ENCODE data around the gene SMARCC2. TPM values are rescaled to one million over a fixed set of nuclear protein-coding genes. Genes with fewer than 3 reads are reported as not detected.

SMARCC2 gene
- total RNA-seq, 1 experiment from 2014 or later = 99.7 TPM

- no peak overlapping the region for H3K27ac ChIP-seq (ENCODE audit: low read depth, low read length)
- POLR2A ChIA-PET = no interaction called here
- intact Hi-C loops (cut with micrococcal nuclease) = no loop called here
Measured at GRCh38 chr12:56231184-56231582, 41.9 kb upstream of the SMARCC2 start.

More at GRCh38 chr12:56231184-56231582, 41.9 kb upstream of the SMARCC2 start:
- TF ChIP-seq YY1 (IDR thresholded peaks at IDR 0.05; ENCODE audit: extremely low read depth, insufficient replicate concordance, low read depth, low read length) = no peak
- TF ChIP-seq, protein P1, sequence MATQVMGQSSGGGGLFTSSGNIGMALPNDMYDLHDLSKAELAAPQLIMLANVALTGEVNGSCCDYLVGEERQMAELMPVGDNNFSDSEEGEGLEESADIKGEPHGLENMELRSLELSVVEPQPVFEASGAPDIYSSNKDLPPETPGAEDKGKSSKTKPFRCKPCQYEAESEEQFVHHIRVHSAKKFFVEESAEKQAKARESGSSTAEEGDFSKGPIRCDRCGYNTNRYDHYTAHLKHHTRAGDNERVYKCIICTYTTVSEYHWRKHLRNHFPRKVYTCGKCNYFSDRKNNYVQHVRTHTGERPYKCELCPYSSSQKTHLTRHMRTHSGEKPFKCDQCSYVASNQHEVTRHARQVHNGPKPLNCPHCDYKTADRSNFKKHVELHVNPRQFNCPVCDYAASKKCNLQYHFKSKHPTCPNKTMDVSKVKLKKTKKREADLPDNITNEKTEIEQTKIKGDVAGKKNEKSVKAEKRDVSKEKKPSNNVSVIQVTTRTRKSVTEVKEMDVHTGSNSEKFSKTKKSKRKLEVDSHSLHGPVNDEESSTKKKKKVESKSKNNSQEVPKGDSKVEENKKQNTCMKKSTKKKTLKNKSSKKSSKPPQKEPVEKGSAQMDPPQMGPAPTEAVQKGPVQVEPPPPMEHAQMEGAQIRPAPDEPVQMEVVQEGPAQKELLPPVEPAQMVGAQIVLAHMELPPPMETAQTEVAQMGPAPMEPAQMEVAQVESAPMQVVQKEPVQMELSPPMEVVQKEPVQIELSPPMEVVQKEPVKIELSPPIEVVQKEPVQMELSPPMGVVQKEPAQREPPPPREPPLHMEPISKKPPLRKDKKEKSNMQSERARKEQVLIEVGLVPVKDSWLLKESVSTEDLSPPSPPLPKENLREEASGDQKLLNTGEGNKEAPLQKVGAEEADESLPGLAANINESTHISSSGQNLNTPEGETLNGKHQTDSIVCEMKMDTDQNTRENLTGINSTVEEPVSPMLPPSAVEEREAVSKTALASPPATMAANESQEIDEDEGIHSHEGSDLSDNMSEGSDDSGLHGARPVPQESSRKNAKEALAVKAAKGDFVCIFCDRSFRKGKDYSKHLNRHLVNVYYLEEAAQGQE (IDR thresholded peaks at IDR 0.05; ENCODE audit: low read depth) = no peak
- TF ChIP-seq JUND (IDR thresholded peaks at IDR 0.05) = no peak
- no peak for TF ChIP-seq EZH2 (IDR thresholded peaks at IDR 0.05)
- TF ChIP-seq ZFX (IDR thresholded peaks at IDR 0.05) = no peak
- TF ChIP-seq SRF (IDR thresholded peaks at IDR 0.05; ENCODE audit: low read depth) = no peak
- TF ChIP-seq FOSL1 (IDR thresholded peaks at IDR 0.05; ENCODE audit: low read depth) = no peak
- no peak for TF ChIP-seq RAD21 (IDR thresholded peaks at IDR 0.05; ENCODE audit: low read depth)
- TF ChIP-seq TCF7L2 (IDR thresholded peaks at IDR 0.05; ENCODE audit: borderline replicate concordance, extremely low read depth, insufficient read depth, insufficient read length) = no peak
- TF ChIP-seq EGR1 (IDR thresholded peaks at IDR 0.05; ENCODE audit: low read depth) = no peak
- TF ChIP-seq, protein P2, sequence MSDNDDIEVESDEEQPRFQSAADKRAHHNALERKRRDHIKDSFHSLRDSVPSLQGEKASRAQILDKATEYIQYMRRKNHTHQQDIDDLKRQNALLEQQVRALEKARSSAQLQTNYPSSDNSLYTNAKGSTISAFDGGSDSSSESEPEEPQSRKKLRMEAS (IDR thresholded peaks at IDR 0.05) = no peak
- no peak for TF ChIP-seq SP1 (IDR thresholded peaks at IDR 0.05; ENCODE audit: low read depth)
- no peak for TF ChIP-seq POLR2A (IDR thresholded peaks at IDR 0.05; ENCODE audit: borderline replicate concordance, extremely low read depth, insufficient read depth, insufficient read length)
- BruUV-seq (replicated peaks) = no TSS peak
- peaks cover 0 to 6% of the 10 kb centered on the region in 2 experiments; a peak in 1 of 4 replicates for H3K4me1 ChIP-seq (ENCODE audit: control insufficient read depth in 1 of 2, insufficient read depth in 2 of 2, low read length in 2 of 2)
- DNase-seq (ENCODE audit: low read depth, low spot score) (no peak), ATAC-seq (no peak)
- no peak overlapping the region for H2AFZ ChIP-seq (ENCODE audit: low read depth, low read length, poor library complexity, severe bottlenecking)
- no peaks in the 10 kb centered on the region for H4K20me1 ChIP-seq (ENCODE audit: insufficient read depth)
- ChIA-PET RAD21 (ENCODE audit: low non-redundant PET in 1 of 2, low total read pairs in 2 of 2, uncharacterized antibody in 2 of 2, unreplicated experiment in 2 of 2) (no interaction called here), CTCF (no interaction called here)
- H3K9ac ChIP-seq (ENCODE audit: low read length) = no peak overlapping the region
- no peaks in the 10 kb centered on the region for H3K9me2 ChIP-seq (ENCODE audit: insufficient read depth)
- H3K27me3 ChIP-seq (ENCODE audit: insufficient read depth, low read length) = no peaks in the 10 kb centered on the region
- H3K4me3 ChIP-seq (replicated peaks in 1 of 2; ENCODE audit: low read depth in 1 of 2, low read length in 2 of 2) = no peak overlapping the region
- no peak overlapping the region for H3K4me2 ChIP-seq (ENCODE audit: low read length)
- H3K36me3 ChIP-seq (ENCODE audit: control insufficient read depth in 1 of 2, insufficient read depth in 2 of 2, low read length in 2 of 2) = peaks cover 0 to 2% of the 10 kb centered on the region in 2 experiments; a peak in 1 of 4 replicates
- no peaks in the 10 kb centered on the region for H3K9me3 ChIP-seq (ENCODE audit: control insufficient read depth in 1 of 2, insufficient read depth in 1 of 2, low read depth in 1 of 2, low read length in 2 of 2)
- H3K79me2 ChIP-seq (ENCODE audit: insufficient read depth, low read length) = no peaks in the 10 kb centered on the region
